WTC11 (cell line): Measurements from ENCODE around the gene LIMS2.

ENCODE experiments used
- CTCF ChIP-seq: fragments of 200-600 bp; IDR thresholded peaks from 2 replicates; pipeline ENCODE4 v1.8.0; 2022; ENCODE audit warnings: antibody characterized with exemption
- MAX ChIP-seq: sonication (generic); formaldehyde crosslinking; IDR thresholded peaks from 2 replicates; pipeline ENCODE4 v1.8.0; 2022; ENCODE audit warnings: mild to moderate bottlenecking, missing genetic modification reagents
- PRDM15 ChIP-seq: sonication (generic); formaldehyde crosslinking; IDR thresholded peaks from 2 replicates; pipeline ENCODE4 v1.8.0; 2022; ENCODE audit warnings: missing genetic modification reagents

- no peak for TF ChIP-seq PRDM15 (CRISPR knock-in tag)
- no peak for TF ChIP-seq MAX
- no peak for TF ChIP-seq CTCF
Measured at GRCh38 chr2:127721311-127721977, 46.1 kb upstream of the LIMS2 start.
